IMR-90 (cell line): ENCODE results near the gene NPHP4. TPM values are rescaled to one million over a fixed set of nuclear protein-coding genes. Genes with fewer than 3 reads are reported as not detected.

ENCODE experiments used
- ATAC-seq: fragments of 200-7000 bp; cut with Tn5 transposase; 2 replicates; pipeline ENCODE4 v1.9.1; 2020; ENCODE audit warnings: low read depth, mild to moderate bottlenecking, moderate library complexity
- BruUV-seq: library from RNA; stranded (reverse); fragments of 400-500 nt; replicated peaks from 2 replicates; lab custom pipeline; 2021; lab: Mats Ljungman, UMichigan
- CTCF ChIA-PET: fragments of 300-600 bp; formaldehyde crosslinking; extraction: SDS; loops from one replicate; lab custom pipeline; 2021; ENCODE audit warnings: antibody characterized with exemption; lab: Yijun Ruan, JAX
- POLR2A ChIA-PET: fragments of 300-600 bp; sonication (Branson Sonifier 250); formaldehyde crosslinking; loops from one replicate; lab custom pipeline; 2022; ENCODE audit warnings: antibody characterized with exemption; ENCODE audit not compliant: unreplicated experiment; lab: Charles Lee
- DNase-seq: peaks from one replicate; pipeline ENCODE4 v3.0.0; 2013
- H2AFZ ChIP-seq: replicated peaks from 2 replicates; pipeline ENCODE3; 2013; ENCODE audit warnings: low read length, mild to moderate bottlenecking; ENCODE audit not compliant: poor library complexity
- H2AK5ac ChIP-seq: 2 replicates; pipeline ENCODE4 v1.6.1; 2013; ENCODE audit warnings: low read depth, low read length, inconsistent platforms
- H2AK9ac ChIP-seq: replicated peaks from 2 replicates; pipeline ENCODE3; 2013; ENCODE audit warnings: mild to moderate bottlenecking, low read depth, low read length, moderate library complexity; ENCODE audit not compliant: poor library complexity
- H2BK120ac ChIP-seq: 2 replicates; pipeline ENCODE4 v1.6.1; 2013; ENCODE audit warnings: low read depth, low read length, inconsistent platforms
- H2BK15ac ChIP-seq: 3 replicates; pipeline ENCODE4 v1.6.1; 2013; ENCODE audit warnings: low read depth, low read length, inconsistent platforms
- H2BK20ac ChIP-seq: 2 replicates; pipeline ENCODE4 v1.6.1; 2013; ENCODE audit warnings: low read depth, mild to moderate bottlenecking, inconsistent platforms, low read length, moderate library complexity
- H2BK5ac ChIP-seq: 2 replicates; pipeline ENCODE4 v1.6.1; 2013; ENCODE audit warnings: mild to moderate bottlenecking, low read depth, low read length, inconsistent platforms; ENCODE audit not compliant: poor library complexity, severe bottlenecking
- H3K14ac ChIP-seq: replicated peaks from 2 replicates; pipeline ENCODE4 v1.6.1; 2013; ENCODE audit warnings: low read depth, low read length, inconsistent platforms
- H3K18ac ChIP-seq: 2 replicates; pipeline ENCODE4 v1.6.1; 2013; ENCODE audit warnings: low read depth, low read length, control low read depth
- H3K23ac ChIP-seq: 2 replicates; pipeline ENCODE4 v1.6.1; 2013; ENCODE audit warnings: low read depth, low read length, inconsistent platforms
- H3K27ac ChIP-seq: 2 replicates; pipeline ENCODE4 v1.5.1; 2013; ENCODE audit warnings: mild to moderate bottlenecking, control low read depth, low read length; ENCODE audit not compliant: insufficient read depth
- H3K27me3 ChIP-seq: 2 replicates; pipeline ENCODE4 v1.6.1; 2013; ENCODE audit warnings: low read length; ENCODE audit not compliant: control insufficient read depth, insufficient read depth
- H3K36me3 ChIP-seq: 2 replicates; pipeline ENCODE4 v1.6.1; 2013; ENCODE audit warnings: low read length, mixed read lengths; ENCODE audit not compliant: control insufficient read depth, insufficient read depth
- H3K4ac ChIP-seq: 2 replicates; pipeline ENCODE4 v1.6.1; 2013; ENCODE audit warnings: low read depth, low read length, inconsistent platforms
- H3K4me1 ChIP-seq: 2 replicates; pipeline ENCODE4 v1.6.1; 2013; ENCODE audit warnings: low read length, mixed read lengths; ENCODE audit not compliant: control insufficient read depth, insufficient read depth
- H3K4me2 ChIP-seq: 2 replicates; pipeline ENCODE4 v1.6.1; 2013; ENCODE audit warnings: low read depth, mild to moderate bottlenecking, control low read depth, low read length, moderate library complexity
- H3K4me3 ChIP-seq: 2 replicates; pipeline ENCODE4 v1.5.1; 2013; ENCODE audit warnings: low read depth, mild to moderate bottlenecking, control low read depth, low read length, moderate library complexity; ENCODE audit not compliant: insufficient read depth
- H3K56ac ChIP-seq: 2 replicates; pipeline ENCODE4 v1.6.1; 2013; ENCODE audit warnings: low read length, inconsistent platforms; ENCODE audit not compliant: insufficient read depth; ENCODE audit errors: extremely low read depth
- H3K79me1 ChIP-seq, 2 experiments: 2 replicates each; pipeline ENCODE4 v1.6.1; 2013; ENCODE audit warnings: low read length in 2 of 2, inconsistent platforms in 1 of 2, low read depth in 1 of 2
- H3K9ac ChIP-seq: 2 replicates; pipeline ENCODE4 v1.6.1; 2013; ENCODE audit warnings: low read depth, low read length, control low read depth
- H3K9me1 ChIP-seq: 2 replicates; pipeline ENCODE4 v1.6.1; 2013; ENCODE audit warnings: low read length, inconsistent platforms; ENCODE audit not compliant: insufficient read depth
- H3K9me3 ChIP-seq: 2 replicates; pipeline ENCODE4 v1.6.1; 2013; ENCODE audit warnings: low read length; ENCODE audit not compliant: control insufficient read depth, insufficient read depth
- H4K20me1 ChIP-seq: 2 replicates; pipeline ENCODE4 v1.6.1; 2013; ENCODE audit warnings: low read length, inconsistent platforms; ENCODE audit not compliant: insufficient read depth
- H4K5ac ChIP-seq: 2 replicates; pipeline ENCODE4 v1.6.1; 2013; ENCODE audit warnings: mild to moderate bottlenecking, low read depth, low read length, control low read depth
- H4K8ac ChIP-seq, 2 experiments: 2 replicates each; pipeline ENCODE4 v1.6.1; 2013; ENCODE audit warnings: low read depth in 2 of 2, low read length in 2 of 2, control low read depth in 1 of 2, inconsistent platforms in 1 of 2
- H4K91ac ChIP-seq: 2 replicates; pipeline ENCODE4 v1.6.1; 2013; ENCODE audit warnings: low read depth, low read length, inconsistent platforms; ENCODE audit not compliant: insufficient read depth
- CEBPB ChIP-seq: IDR thresholded peaks from 2 replicates; pipeline ENCODE4 v1.6.1; 2012; ENCODE audit warnings: low read depth, low read length, improper control_type of control experiment
- NFE2L2 ChIP-seq: fragments of 150-350 bp; IDR thresholded peaks from 2 replicates; pipeline ENCODE4 v1.6.1; 2016; ENCODE audit warnings: low read depth, mild to moderate bottlenecking, low read length
- RAD21 ChIP-seq: IDR thresholded peaks from 2 replicates; pipeline ENCODE4 v1.6.1; 2012; ENCODE audit warnings: low read length, improper control_type of control experiment
- WGBS, 2 experiments: methylation state at CpG; one replicate each; pipeline versions ENCODE4 v1.1.5 to v1.1.7; 2013; ENCODE audit warnings: missing lambda C conversion rate in 2 of 2; ENCODE audit not compliant: insufficient read length in 1 of 2; ENCODE audit errors: extremely low coverage in 2 of 2; 5-methylcytosine and 5-hydroxymethylcytosine counted together
- dilution Hi-C: fragments of 300-500 bp; cut with HindIII; formaldehyde crosslinking; loops from one replicate; pipeline ENCODE4 v1.14.3; 2018; ENCODE audit warnings: low sequenced_read_pairs; ENCODE audit not compliant: unreplicated experiment
- in situ Hi-C: fragments of 300-500 bp; cut with MboI; formaldehyde crosslinking; loops from 3 replicates; pipeline ENCODE4 v1.14.3; 2019; ENCODE audit warnings: low sequenced_read_pairs, inconsistent platforms, mixed read lengths
- intact Hi-C: fragments of 100-400 bp; cut with micrococcal nuclease; formaldehyde crosslinking; loops from 2 replicates; pipeline ENCODE4 v1.10.0; 2022
- polyA plus RNA-seq, 3 experiments: library from polyadenylated mRNA; depleted of rRNA; stranded (reverse); fragments of >200 nt; gene quantifications; 2 replicates each; pipeline ENCODE4 v1.2.3, GENCODE V29; 2012; ENCODE audit warnings: low replicate concordance in 1 of 3
- total RNA-seq: library from RNA; depleted of rRNA; stranded (reverse); fragments of >200 nt; gene quantifications from 2 replicates; pipeline ENCODE4 v1.2.3, GENCODE V29; 2012
- TF ChIP-seq, protein P1 (sequence below): conservative IDR thresholded peaks from 2 replicates; pipeline ENCODE4 v1.5.1; 2012; ENCODE audit warnings: mild to moderate bottlenecking, low read depth, low read length, improper control_type of control experiment

Gene NPHP4
- total and polyA plus RNA-seq, 2 of the 4 experiments (the other 2 are of a cell fraction): 2.0 to 5.5 TPM

DNA sequence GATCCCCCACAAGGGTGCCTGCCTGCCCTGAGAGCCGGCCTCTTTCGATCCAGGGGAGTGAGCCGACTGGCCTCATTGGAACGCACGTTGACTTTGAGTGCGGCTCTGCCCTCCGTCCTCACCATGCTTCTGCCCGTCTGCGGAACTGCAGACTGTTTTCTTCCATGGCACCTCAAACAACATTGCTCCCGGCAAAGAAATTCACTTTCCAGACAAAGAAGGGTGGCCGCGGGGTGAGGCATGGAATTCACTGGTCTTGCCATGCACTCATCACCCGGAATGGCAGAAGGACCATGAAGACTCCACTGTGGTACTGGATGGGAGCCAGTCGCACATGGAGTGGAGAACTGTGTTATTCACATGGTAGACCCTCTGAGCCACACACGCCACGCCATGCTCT is 169.5 kb downstream of the NPHP4 start:
- Histone ChIP-seq H3K56ac (no peak overlapping the region), H2BK120ac (no peak overlapping the region), H3K4me1 (no peaks in the 10 kb centered on the region), H2BK20ac (no peak overlapping the region), H3K36me3 (no peaks in the 10 kb centered on the region), H3K79me1 (no peaks in the 10 kb centered on the region), H4K5ac (no peak overlapping the region), H3K23ac (no peak overlapping the region), H4K8ac (no peak overlapping the region), H3K27ac (no peak overlapping the region), H2BK5ac (no peak overlapping the region), H3K4me2 (no peak overlapping the region), H3K27me3 (no peaks in the 10 kb centered on the region), H2AK5ac (no peak overlapping the region), H3K9me3 (peaks cover 20% of the 10 kb centered on the region), H2AK9ac (no peak overlapping the region), H3K14ac (no peak overlapping the region), H3K9me1 (no peaks in the 10 kb centered on the region), H3K9ac (no peak overlapping the region), H3K4ac (no peak overlapping the region), H3K4me3 (no peak overlapping the region), H2AFZ (peak overlapping the region; percentile 51), H4K91ac (no peak overlapping the region), H2BK15ac (no peak overlapping the region), H3K18ac (no peak overlapping the region), H4K20me1 (no peaks in the 10 kb centered on the region)
- ATAC-seq (no peak), DNase-seq (no peak)
- WGBS, 2 experiments: no CpG with 5 or more reads among the region's 16 CpGs
- intact Hi-C loops: no loop called here
- POLR2A ChIA-PET: no interaction called here
- in situ Hi-C loops: no loop called here
- CTCF ChIA-PET: no interaction called here
- BruUV-seq: no TSS peak
- TF ChIP-seq RAD21 (no peak), CEBPB (no peak), NFE2L2 (no peak)
- TF ChIP-seq, protein P1, sequence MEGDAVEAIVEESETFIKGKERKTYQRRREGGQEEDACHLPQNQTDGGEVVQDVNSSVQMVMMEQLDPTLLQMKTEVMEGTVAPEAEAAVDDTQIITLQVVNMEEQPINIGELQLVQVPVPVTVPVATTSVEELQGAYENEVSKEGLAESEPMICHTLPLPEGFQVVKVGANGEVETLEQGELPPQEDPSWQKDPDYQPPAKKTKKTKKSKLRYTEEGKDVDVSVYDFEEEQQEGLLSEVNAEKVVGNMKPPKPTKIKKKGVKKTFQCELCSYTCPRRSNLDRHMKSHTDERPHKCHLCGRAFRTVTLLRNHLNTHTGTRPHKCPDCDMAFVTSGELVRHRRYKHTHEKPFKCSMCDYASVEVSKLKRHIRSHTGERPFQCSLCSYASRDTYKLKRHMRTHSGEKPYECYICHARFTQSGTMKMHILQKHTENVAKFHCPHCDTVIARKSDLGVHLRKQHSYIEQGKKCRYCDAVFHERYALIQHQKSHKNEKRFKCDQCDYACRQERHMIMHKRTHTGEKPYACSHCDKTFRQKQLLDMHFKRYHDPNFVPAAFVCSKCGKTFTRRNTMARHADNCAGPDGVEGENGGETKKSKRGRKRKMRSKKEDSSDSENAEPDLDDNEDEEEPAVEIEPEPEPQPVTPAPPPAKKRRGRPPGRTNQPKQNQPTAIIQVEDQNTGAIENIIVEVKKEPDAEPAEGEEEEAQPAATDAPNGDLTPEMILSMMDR: no peak
- dilution Hi-C loops: no loop called here
